GM21381 (cell line): ENCODE data around the gene SLK.

Experiments used
- ATAC-seq: cut with Tn5 transposase; IDR thresholded peaks from one replicate; pipeline ENCODE4 v1.9.1; 2021; ENCODE audit warnings: mild to moderate bottlenecking, moderate library complexity; ENCODE audit not compliant: unreplicated experiment

Gene SLK

GRCh38 chr10:104045151-104046089 lies 78.5 kb downstream of the SLK start:
- no peak for ATAC-seq

GRCh38 chr10:104046651-104047050 lies 79.7 kb downstream of the SLK start:
- no peak for ATAC-seq

- ATAC-seq: no peak
Observed at GRCh38 chr10:104049504-104050250, 82.7 kb downstream of the SLK start.

GRCh38 chr10:104052431-104052830 lies 85.5 kb downstream of the SLK start:
- ATAC-seq: no peak

GRCh38 chr10:104053201-104053600 lies 86.3 kb downstream of the SLK start:
- no peak for ATAC-seq

GRCh38 chr10:104054430-104054829 lies 87.5 kb downstream of the SLK start:
- ATAC-seq: no peak

- ATAC-seq: no peak
Observed at GRCh38 chr10:104056619-104057273, 89.8 kb downstream of the SLK start.

GRCh38 chr10:104057717-104058116 lies 90.8 kb downstream of the SLK start:
- ATAC-seq: no peak

GRCh38 chr10:104059364-104059763 lies 92.4 kb downstream of the SLK start:
- no peak for ATAC-seq

- no peak for ATAC-seq
Observed at GRCh38 chr10:104061196-104061595, 94.3 kb downstream of the SLK start.

- no peak for ATAC-seq
Observed at GRCh38 chr10:104065748-104066147, 98.8 kb downstream of the SLK start.

- no peak for ATAC-seq
Observed at GRCh38 chr10:104066945-104067344, 100.0 kb downstream of the SLK start.

GRCh38 chr10:104067525-104067924 lies 100.6 kb downstream of the SLK start:
- no peak for ATAC-seq

GRCh38 chr10:104069613-104070012 lies 102.7 kb downstream of the SLK start:
- ATAC-seq: no peak

- ATAC-seq: no peak
Observed at GRCh38 chr10:104072786-104073185, 105.8 kb downstream of the SLK start.

- no peak for ATAC-seq
Observed at GRCh38 chr10:104074505-104074904, 107.6 kb downstream of the SLK start.

GRCh38 chr10:104076743-104077160 lies 109.8 kb downstream of the SLK start:
- no peak for ATAC-seq

GRCh38 chr10:104077247-104077646 lies 110.3 kb downstream of the SLK start:
- ATAC-seq: no peak

- no peak for ATAC-seq
Observed at GRCh38 chr10:104077663-104078151, 110.8 kb downstream of the SLK start.
